Right atrium auricular region (tissue), 2 donors: ENCODE measurements around the gene INTS4. TPM values are rescaled to one million over a fixed set of nuclear protein-coding genes. Genes with fewer than 3 reads are reported as not detected.
"Not testable (repeated sequence)": the region's sequence is repeated elsewhere in the genome, so short reads cannot be mapped to it uniquely, and the experiment has no call there.

Experiments
- DNase-seq: peaks from one replicate; pipeline ENCODE4 v3.0.0-alpha.2; 2019; ENCODE audit warnings: low spot score
- H3K27ac ChIP-seq, 2 donors: fragments of 200-600 bp; sonication (generic); 1 replicate in 1 of 2; 2 replicates in 1 of 2; pipeline ENCODE4 v1.5.1; 2016 to 2019
- H3K27me3 ChIP-seq, 2 donors: fragments of 200-600 bp; sonication (generic); one replicate each; pipeline versions ENCODE4 v1.5.1 to v1.6.0; 2017 to 2019
- H3K36me3 ChIP-seq: fragments of 200-600 bp; sonication (generic); one replicate; pipeline ENCODE4 v1.5.1; 2016
- H3K4me1 ChIP-seq, 2 donors: fragments of 200-600 bp; sonication (generic); one replicate each; pipeline versions ENCODE4 v1.5.1 to v1.6.0; 2017 to 2019
- H3K4me3 ChIP-seq, 2 donors: fragments of 200-600 bp; sonication (generic); 1 replicate in 1 of 2; 2 replicates in 1 of 2; pipeline ENCODE4 v1.5.1; 2017 to 2019; ENCODE audit warnings: mild to moderate bottlenecking in 1 of 2, moderate library complexity in 1 of 2
- H3K9me3 ChIP-seq, 2 donors: fragments of 200-600 bp; sonication (generic); one replicate each; pipeline ENCODE4 v1.5.1; 2019
- CTCF ChIP-seq, 2 donors: fragments of 200-600 bp; sonication (generic); IDR thresholded peaks; one replicate each; pipeline ENCODE4 v1.5.1; 2019; ENCODE audit warnings: antibody characterized with exemption in 2 of 2
- total RNA-seq, 2 donors: library from RNA; depleted of rRNA; stranded (reverse); fragments of >200 nt; gene quantifications; one replicate each; pipeline ENCODE4 v1.1.0, GENCODE V29; 2016

The INTS4 gene
- total RNA-seq, 2 donors from 2014 or later, result 9.9 to 12.3 TPM

- H3K27ac ChIP-seq, H3K4me1 ChIP-seq, DNase-seq, H3K27me3 ChIP-seq, H3K9me3 ChIP-seq, H3K4me3 ChIP-seq, H3K36me3 ChIP-seq: not testable (repeated sequence)
These were observed 60.9 kb downstream of the INTS4 start for GRCh38 chr11:77933596-77933995.

- not testable (repeated sequence) for H3K4me1 ChIP-seq, DNase-seq, H3K9me3 ChIP-seq, H3K27ac ChIP-seq, H3K36me3 ChIP-seq, H3K4me3 ChIP-seq, H3K27me3 ChIP-seq
These were observed 63.9 kb downstream of the INTS4 start for GRCh38 chr11:77930334-77931208.

- DNase-seq, H3K4me1 ChIP-seq, H3K27ac ChIP-seq, H3K4me3 ChIP-seq, H3K9me3 ChIP-seq, H3K27me3 ChIP-seq, H3K36me3 ChIP-seq: not testable (repeated sequence)
These were observed 76.8 kb downstream of the INTS4 start for GRCh38 chr11:77917713-77918112.

- not testable (repeated sequence) for H3K9me3 ChIP-seq, H3K4me1 ChIP-seq, DNase-seq, H3K27ac ChIP-seq, H3K27me3 ChIP-seq, H3K36me3 ChIP-seq, H3K4me3 ChIP-seq
These were observed 80.1 kb downstream of the INTS4 start for GRCh38 chr11:77914307-77914791.

GRCh38 chr11:77913608-77914306 is 80.7 kb downstream of the INTS4 start:
- not testable (repeated sequence) for H3K9me3 ChIP-seq, H3K27ac ChIP-seq, H3K4me3 ChIP-seq, H3K36me3 ChIP-seq, H3K4me1 ChIP-seq, H3K27me3 ChIP-seq, DNase-seq

GRCh38 chr11:77910828-77911227 is 83.6 kb downstream of the INTS4 start:
- not testable (repeated sequence) for DNase-seq, H3K27ac ChIP-seq, H3K9me3 ChIP-seq, H3K4me1 ChIP-seq, H3K36me3 ChIP-seq, H3K27me3 ChIP-seq, H3K4me3 ChIP-seq

GRCh38 chr11:77909277-77909676 is 85.2 kb downstream of the INTS4 start:
- Histone ChIP-seq H3K9me3 (no peaks in the 10 kb centered on the region), H3K36me3 (no peaks in the 10 kb centered on the region), H3K4me3 (no peak overlapping the region), H3K27ac (no peak overlapping the region), H3K4me1 (peaks cover 0 to 1% of the 10 kb centered on the region in 2 donors), H3K27me3 (no peaks in the 10 kb centered on the region)
- no peak for DNase-seq
- TF ChIP-seq CTCF (IDR thresholded peaks at IDR 0.05), result no peak

GRCh38 chr11:77908835-77909234 is 85.6 kb downstream of the INTS4 start:
- Histone ChIP-seq H3K27ac (no peak overlapping the region), H3K9me3 (no peaks in the 10 kb centered on the region), H3K36me3 (no peaks in the 10 kb centered on the region), H3K4me3 (no peak overlapping the region), H3K4me1 (no peaks in the 10 kb centered on the region), H3K27me3 (no peaks in the 10 kb centered on the region)
- DNase-seq, result no peak
- no peak for TF ChIP-seq CTCF (IDR thresholded peaks at IDR 0.05)

GRCh38 chr11:77894949-77895348 is 99.5 kb downstream of the INTS4 start:
- H3K27me3 ChIP-seq, H3K27ac ChIP-seq, H3K9me3 ChIP-seq, H3K4me3 ChIP-seq, DNase-seq, H3K4me1 ChIP-seq: not testable (repeated sequence)
- H3K36me3 ChIP-seq, result peaks cover 22% of the 10 kb centered on the region

- DNase-seq, H3K27me3 ChIP-seq, H3K9me3 ChIP-seq, H3K4me3 ChIP-seq, H3K27ac ChIP-seq, H3K4me1 ChIP-seq: not testable (repeated sequence)
- H3K36me3 ChIP-seq, result peaks cover 11% of the 10 kb centered on the region
These were observed 102.8 kb downstream of the INTS4 start for GRCh38 chr11:77891703-77892102.

- H3K27ac ChIP-seq, H3K9me3 ChIP-seq, H3K4me1 ChIP-seq, DNase-seq, H3K4me3 ChIP-seq, H3K27me3 ChIP-seq: not testable (repeated sequence)
- peaks cover 11% of the 10 kb centered on the region for H3K36me3 ChIP-seq
These were observed 103.2 kb downstream of the INTS4 start for GRCh38 chr11:77891256-77891655.

- DNase-seq, H3K9me3 ChIP-seq, H3K4me3 ChIP-seq, H3K27ac ChIP-seq, H3K27me3 ChIP-seq, H3K4me1 ChIP-seq: not testable (repeated sequence)
- H3K36me3 ChIP-seq, result peaks cover 11% of the 10 kb centered on the region
These were observed 103.8 kb downstream of the INTS4 start for GRCh38 chr11:77890619-77891056.
